EH (cell line): ENCODE data around the gene RBMS3.

Experiments used
- DNase-seq: peaks from one replicate; pipeline ENCODE4 v3.0.0-alpha.2; 2015; ENCODE audit warnings: low read depth

RBMS3 gene

GRCh38 chr3:29277249-29277648 lies 3.6 kb upstream of the RBMS3 start:
- DNase-seq, result no peak

- peak; percentile 4 for DNase-seq
Observed at GRCh38 chr3:29279286-29279685, 1.6 kb upstream of the RBMS3 start.

GRCh38 chr3:29279806-29280205 lies 1.1 kb upstream of the RBMS3 start:
- peak; percentile 2 for DNase-seq

- DNase-seq, result peak; percentile 58
Observed at GRCh38 chr3:29281094-29281343, 148 bp downstream of the RBMS3 start.

GRCh38 chr3:29281344-29282241 lies 722 bp downstream of the RBMS3 start:
- DNase-seq, result peak; percentile 66

- peak; percentile 63 for DNase-seq
Observed at GRCh38 chr3:29282427-29283230, 1.8 kb downstream of the RBMS3 start.

- DNase-seq, result peak; percentile 20
Observed at GRCh38 chr3:29283231-29284119, 2.6 kb downstream of the RBMS3 start.

- peak; percentile 3 for DNase-seq
Observed at GRCh38 chr3:29284497-29284896, 3.6 kb downstream of the RBMS3 start.

GRCh38 chr3:29285471-29286071 lies 4.7 kb downstream of the RBMS3 start:
- peak; percentile 36 for DNase-seq

- peak; percentile 72 for DNase-seq
Observed at GRCh38 chr3:29286478-29287240, 5.8 kb downstream of the RBMS3 start.

- DNase-seq, result no peak
Observed at GRCh38 chr3:29290596-29290995, 9.7 kb downstream of the RBMS3 start.

- DNase-seq, result peak; percentile 7
Observed at GRCh38 chr3:29291260-29291981, 10.6 kb downstream of the RBMS3 start.

GRCh38 chr3:29291982-29292363 lies 11.1 kb downstream of the RBMS3 start:
- DNase-seq, result peak; percentile 34

- DNase-seq, result peak; percentile 62
Observed at GRCh38 chr3:29293421-29293820, 12.6 kb downstream of the RBMS3 start.

- no peak for DNase-seq
Observed at GRCh38 chr3:29297998-29298397, 17.1 kb downstream of the RBMS3 start.

GRCh38 chr3:29301332-29302019 lies 20.6 kb downstream of the RBMS3 start:
- DNase-seq, result peak; percentile 28

GRCh38 chr3:29302619-29303018 lies 21.7 kb downstream of the RBMS3 start:
- DNase-seq, result no peak

- no peak for DNase-seq
Observed at GRCh38 chr3:29307295-29307694, 26.4 kb downstream of the RBMS3 start.

- DNase-seq, result no peak
Observed at GRCh38 chr3:29310865-29311264, 30.0 kb downstream of the RBMS3 start.

GRCh38 chr3:29311795-29312194 lies 30.9 kb downstream of the RBMS3 start:
- DNase-seq, result no peak
